Cardiac fibroblast (primary cell): Measurements from ENCODE around the gene RPRD2.
A peak's percentile ranks its signal among the peaks of the same experiment; 100 is the strongest.

ENCODE experiments used
- DNase-seq, 2 donors: peaks; one replicate each; pipeline versions ENCODE4 v3.0.0 to v3.0.0-alpha.2; 2010; ENCODE audit warnings: low read depth in 2 of 2
- H3K4me3 ChIP-seq, 2 donors: replicated peaks in 1 of 2; 1 replicate in 1 of 2; 2 replicates in 1 of 2; pipeline ENCODE4 v1.5.1; 2011; ENCODE audit warnings: low read depth in 2 of 2, low read length in 2 of 2, mild to moderate bottlenecking in 2 of 2, moderate library complexity in 1 of 2
- TF ChIP-seq, protein P1 (sequence below): IDR thresholded peaks from one replicate; pipeline ENCODE4 v1.5.1; 2011; ENCODE audit warnings: low read depth, mild to moderate bottlenecking, low read length, inconsistent platforms

The RPRD2 gene

DNA sequence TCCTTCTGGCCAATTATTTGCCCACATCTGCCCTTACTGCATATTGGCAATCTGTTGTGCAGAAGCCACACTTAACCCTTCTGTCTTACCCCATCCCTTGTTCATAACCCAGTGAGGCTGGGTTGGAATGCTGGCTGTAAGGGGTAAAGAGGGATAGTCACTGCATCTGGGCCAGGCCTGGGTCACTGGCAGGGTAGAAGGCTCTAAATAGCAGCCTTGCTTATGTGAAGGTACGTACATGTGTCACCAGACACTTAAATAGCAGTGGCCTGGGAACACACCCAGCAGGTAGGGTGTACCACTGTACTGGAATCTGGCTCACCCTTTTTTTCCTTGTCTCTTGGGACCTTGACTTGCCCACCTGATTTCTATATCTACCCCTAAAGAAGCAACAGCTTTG, 113.4 kb downstream of the RPRD2 start:
- TF ChIP-seq, protein P1, sequence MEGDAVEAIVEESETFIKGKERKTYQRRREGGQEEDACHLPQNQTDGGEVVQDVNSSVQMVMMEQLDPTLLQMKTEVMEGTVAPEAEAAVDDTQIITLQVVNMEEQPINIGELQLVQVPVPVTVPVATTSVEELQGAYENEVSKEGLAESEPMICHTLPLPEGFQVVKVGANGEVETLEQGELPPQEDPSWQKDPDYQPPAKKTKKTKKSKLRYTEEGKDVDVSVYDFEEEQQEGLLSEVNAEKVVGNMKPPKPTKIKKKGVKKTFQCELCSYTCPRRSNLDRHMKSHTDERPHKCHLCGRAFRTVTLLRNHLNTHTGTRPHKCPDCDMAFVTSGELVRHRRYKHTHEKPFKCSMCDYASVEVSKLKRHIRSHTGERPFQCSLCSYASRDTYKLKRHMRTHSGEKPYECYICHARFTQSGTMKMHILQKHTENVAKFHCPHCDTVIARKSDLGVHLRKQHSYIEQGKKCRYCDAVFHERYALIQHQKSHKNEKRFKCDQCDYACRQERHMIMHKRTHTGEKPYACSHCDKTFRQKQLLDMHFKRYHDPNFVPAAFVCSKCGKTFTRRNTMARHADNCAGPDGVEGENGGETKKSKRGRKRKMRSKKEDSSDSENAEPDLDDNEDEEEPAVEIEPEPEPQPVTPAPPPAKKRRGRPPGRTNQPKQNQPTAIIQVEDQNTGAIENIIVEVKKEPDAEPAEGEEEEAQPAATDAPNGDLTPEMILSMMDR = no peak
- H3K4me3 ChIP-seq = no peak overlapping the region
- peak in 1 of 2 donors; percentile 10 for DNase-seq

DNA sequence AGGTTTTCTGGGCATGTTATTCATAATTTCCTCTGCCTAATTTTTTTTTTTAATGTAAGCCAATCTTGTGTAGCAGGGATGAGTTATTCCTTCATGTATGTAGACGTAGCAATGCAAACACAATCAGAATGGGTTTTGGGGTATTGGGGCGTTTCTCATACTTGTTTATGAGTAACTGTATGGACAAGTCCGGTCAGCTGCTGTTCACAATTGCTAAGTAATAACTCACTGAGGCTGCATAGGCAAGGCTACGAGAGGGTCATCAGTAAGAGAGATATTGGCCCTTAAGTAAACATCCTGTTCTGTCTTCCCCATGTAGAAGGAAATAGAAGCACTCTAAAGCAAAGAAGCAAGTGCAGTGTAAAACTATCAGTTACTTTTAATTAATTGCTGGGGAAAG, 113.8 kb downstream of the RPRD2 start:
- TF ChIP-seq, protein P1 = no peak
- DNase-seq = peak; percentile 34 to 80
- no peak overlapping the region for H3K4me3 ChIP-seq

DNA sequence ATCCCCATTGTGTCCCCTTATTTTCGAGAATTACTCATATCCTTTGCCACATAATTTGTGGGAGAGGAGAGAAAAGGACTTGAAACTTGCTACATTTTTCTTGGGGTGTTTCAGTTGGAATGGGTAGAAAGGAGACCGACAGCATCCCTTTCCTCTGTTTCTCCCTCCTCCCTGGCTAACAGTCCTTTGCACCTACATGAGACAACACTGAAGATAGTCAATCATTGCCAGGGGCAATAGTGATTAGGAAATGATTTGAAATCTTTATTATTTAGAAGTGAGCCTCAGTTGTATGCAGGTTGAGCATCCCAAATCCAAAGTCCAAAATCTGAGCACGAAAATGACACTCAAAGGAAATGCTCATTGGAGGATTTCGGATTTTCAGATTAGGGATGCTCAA, 115.4 kb downstream of the RPRD2 start:
- no peak overlapping the region for H3K4me3 ChIP-seq
- TF ChIP-seq, protein P1 = no peak
- no peak for DNase-seq

DNA sequence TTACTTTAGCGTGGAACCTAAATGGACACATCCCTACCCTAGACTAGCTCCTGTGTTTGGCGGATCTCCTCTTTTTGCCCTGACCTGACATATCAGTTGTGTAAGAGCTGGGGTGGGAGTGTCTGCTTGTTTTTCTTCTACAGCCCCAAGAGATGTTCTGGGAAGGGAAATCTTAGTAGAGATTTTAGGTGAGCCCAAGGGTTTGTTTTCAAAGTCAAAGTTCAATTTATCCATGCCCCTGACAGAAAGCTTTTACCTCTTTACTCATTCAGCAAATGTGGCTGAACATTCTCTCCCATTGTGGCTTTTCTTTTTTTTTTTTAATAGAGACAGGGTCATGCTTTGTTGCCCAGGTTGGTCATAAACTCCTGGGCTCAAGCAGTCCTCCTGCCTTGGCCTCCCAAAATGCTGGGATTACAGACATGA, 116.0 kb downstream of the RPRD2 start:
- no peak overlapping the region for H3K4me3 ChIP-seq
- no peak for DNase-seq
- TF ChIP-seq, protein P1 = no peak

DNA sequence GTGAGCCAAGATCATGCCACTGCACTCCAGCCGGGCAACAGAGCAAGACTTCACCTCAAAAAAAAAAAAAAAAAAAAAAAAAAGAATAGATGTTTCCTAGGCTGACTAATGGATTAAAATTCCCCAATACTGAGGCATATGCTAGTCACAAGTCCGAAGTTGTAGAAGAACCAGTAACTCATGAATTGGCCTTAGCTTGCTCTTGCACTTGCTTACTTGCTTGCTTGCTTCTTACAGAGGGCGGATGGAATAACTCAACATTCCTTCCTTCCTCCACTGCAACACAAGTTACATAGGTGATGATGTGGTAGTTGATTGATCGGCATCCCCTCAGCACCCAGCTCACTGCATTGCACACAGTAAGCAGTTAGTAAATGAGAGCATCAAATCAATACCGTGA, 120.5 kb downstream of the RPRD2 start:
- peak in 1 of 2 donors; percentile 63 for DNase-seq
- TF ChIP-seq, protein P1 = no peak
- no peak overlapping the region for H3K4me3 ChIP-seq

DNA sequence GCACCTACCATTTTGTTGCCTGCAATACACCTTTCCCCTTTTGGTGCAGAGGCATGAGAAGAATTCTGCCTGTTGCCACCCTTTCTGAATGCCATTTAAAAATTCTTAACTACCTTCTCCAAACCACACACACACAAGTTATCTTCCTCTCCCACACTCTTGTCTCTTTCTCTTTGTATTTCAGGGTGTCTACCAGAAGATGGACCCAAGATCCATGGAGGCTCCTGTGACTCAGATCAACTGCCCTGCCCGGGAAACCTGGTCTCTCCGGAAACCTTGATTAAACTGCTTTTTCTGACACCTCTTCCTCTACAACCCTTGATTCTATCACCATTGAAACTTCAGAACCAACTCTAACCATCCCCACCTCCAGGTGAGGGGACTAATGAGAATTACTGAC, 120.9 kb downstream of the RPRD2 start:
- DNase-seq = peak; percentile 54 to 65
- H3K4me3 ChIP-seq = no peak overlapping the region
- TF ChIP-seq, protein P1 = peak; percentile 39
